Natural killer cell (primary cell): Measurements from ENCODE around the gene BARHL1. TPM values are rescaled to one million over a fixed set of nuclear protein-coding genes. Genes with fewer than 3 reads are reported as not detected.

Source experiments
- ATAC-seq, 3 donors: fragments of 150-1000 bp in 2 of 3; fragments of 200-7000 bp in 1 of 3; cut with Tn5 transposase; 1 replicate in 1 of 3; 2 replicates in 2 of 3; pipeline ENCODE4 v1.10.0; 2021; ENCODE audit warnings: mild to moderate bottlenecking in 2 of 3, moderate library complexity in 2 of 3
- DNase-seq, 2 donors: peaks; one replicate each; pipeline versions ENCODE4 v3.0.0 to v3.0.0-alpha.2; 2013 to 2021; ENCODE audit warnings: mixed read lengths in 1 of 2
- H3K27ac ChIP-seq: one replicate; pipeline ENCODE4 v1.5.1; 2013; ENCODE audit warnings: mild to moderate bottlenecking, low read length
- H3K27me3 ChIP-seq: one replicate; pipeline ENCODE4 v1.6.1; 2013; ENCODE audit warnings: low read length; ENCODE audit not compliant: control insufficient read depth, insufficient read depth
- H3K36me3 ChIP-seq: one replicate; pipeline ENCODE4 v1.6.1; 2013; ENCODE audit warnings: low read length; ENCODE audit not compliant: control insufficient read depth, insufficient read depth
- H3K4me1 ChIP-seq: one replicate; pipeline ENCODE4 v1.6.1; 2013; ENCODE audit warnings: low read length; ENCODE audit not compliant: control insufficient read depth, insufficient read depth
- H3K4me3 ChIP-seq: one replicate; pipeline ENCODE4 v1.5.1; 2013; ENCODE audit warnings: low read length
- H3K9me3 ChIP-seq: one replicate; pipeline ENCODE4 v1.6.1; 2013; ENCODE audit warnings: low read length; ENCODE audit not compliant: control insufficient read depth, insufficient read depth
- H3K27ac Mint-ChIP-seq, 2 donors: one replicate each; pipeline ENCODE4 v1.8.0; 2022; ENCODE audit warnings: mild to moderate bottlenecking in 2 of 2, mixed read lengths in 2 of 2, moderate library complexity in 1 of 2
- H3K27me3 Mint-ChIP-seq, 2 donors: one replicate each; pipeline ENCODE4 v1.8.0; 2022; ENCODE audit warnings: low read depth in 2 of 2, mixed read lengths in 2 of 2
- H3K36me3 Mint-ChIP-seq: one replicate; pipeline ENCODE4 v1.8.0; 2022; ENCODE audit warnings: mixed read lengths
- H3K4me1 Mint-ChIP-seq, 2 donors: one replicate each; pipeline ENCODE4 v1.8.0; 2022; ENCODE audit warnings: mixed read lengths in 2 of 2
- H3K4me3 Mint-ChIP-seq: one replicate; pipeline ENCODE4 v1.8.0; 2022; ENCODE audit warnings: mild to moderate bottlenecking, moderate library complexity, mixed read lengths
- H3K9me3 Mint-ChIP-seq, 2 donors: one replicate each; pipeline ENCODE4 v1.8.0; 2022; ENCODE audit warnings: mixed read lengths in 2 of 2
- CTCF ChIP-seq: fragments of 200-600 bp; IDR thresholded peaks from one replicate; pipeline ENCODE4 v1.8.0; 2022; ENCODE audit warnings: antibody characterized with exemption
- WGBS: methylation state at CpG from one replicate; pipeline ENCODE4 v1.1.7; 2013; ENCODE audit warnings: missing lambda C conversion rate; ENCODE audit not compliant: insufficient coverage; 5-methylcytosine and 5-hydroxymethylcytosine counted together
- intact Hi-C: fragments of 100-400 bp; cut with micrococcal nuclease; formaldehyde crosslinking; loops from one replicate; pipeline ENCODE4 v1.14.2; 2022
- total RNA-seq, 4 donors: library from RNA; stranded (reverse); fragments of 120-200 nt in 1 of 4; gene quantifications; one replicate each; pipeline versions ENCODE4 v1.2.3 to v1.2.4, GENCODE V29; 2013 to 2022

The BARHL1 gene
- total RNA-seq, 3 donors from 2014 or later (not counting 1 experiment from before 2014, with no cell fraction given), result not detected

- DNase-seq (no peak), ATAC-seq (no peak)
- no peak for TF ChIP-seq CTCF
- peaks cover 17 to 31% of the 10 kb centered on the region in 2 donors for H3K27me3 Mint-ChIP-seq
- H3K27ac Mint-ChIP-seq, result no peak overlapping the region
- Histone ChIP-seq H3K4me1 (peaks cover 7% of the 10 kb centered on the region), H3K27me3 (peaks cover 10% of the 10 kb centered on the region), H3K9me3 (no peaks in the 10 kb centered on the region), H3K27ac (no peak overlapping the region), H3K36me3 (no peaks in the 10 kb centered on the region), H3K4me3 (no peak overlapping the region)
- 68% methylated on average over 9 of the region's 9 CpGs for WGBS
- intact Hi-C loops, result no loop called here
- H3K36me3 Mint-ChIP-seq, result no peaks in the 10 kb centered on the region
- H3K4me3 Mint-ChIP-seq, result no peak overlapping the region
- H3K4me1 Mint-ChIP-seq, result peaks cover 0 to 4% of the 10 kb centered on the region in 2 donors
- H3K9me3 Mint-ChIP-seq, result no peaks in the 10 kb centered on the region
Measured at GRCh38 chr9:132545578-132545977, 36.8 kb upstream of the BARHL1 start.

- Histone ChIP-seq H3K36me3 (no peaks in the 10 kb centered on the region), H3K4me1 (peaks cover 7% of the 10 kb centered on the region), H3K4me3 (no peak overlapping the region), H3K27ac (no peak overlapping the region), H3K9me3 (no peaks in the 10 kb centered on the region), H3K27me3 (peaks cover 10% of the 10 kb centered on the region)
- ATAC-seq (peak in 1 of 3 donors; percentile 45), DNase-seq (no peak)
- Mint-ChIP-seq H3K4me1 (peaks cover 0 to 4% of the 10 kb centered on the region in 2 donors), H3K27me3 (peaks cover 21 to 36% of the 10 kb centered on the region in 2 donors), H3K4me3 (no peak overlapping the region), H3K27ac (no peak overlapping the region), H3K9me3 (no peaks in the 10 kb centered on the region), H3K36me3 (no peaks in the 10 kb centered on the region)
- 5% methylated on average over 27 of the region's 27 CpGs for WGBS
- TF ChIP-seq CTCF, result no peak
- intact Hi-C loops, result no loop called here
Measured at GRCh38 chr9:132546148-132547051, 36.0 kb upstream of the BARHL1 start.

GRCh38 chr9:132547052-132547431 is 35.4 kb upstream of the BARHL1 start:
- 79% methylated on average over 7 of the region's 7 CpGs for WGBS
- H3K27me3 ChIP-seq, result peaks cover 10% of the 10 kb centered on the region
- no peaks in the 10 kb centered on the region for H3K36me3 ChIP-seq
- intact Hi-C loops, result no loop called here
- Mint-ChIP-seq H3K4me1 (peaks cover 0 to 4% of the 10 kb centered on the region in 2 donors), H3K4me3 (no peak overlapping the region), H3K27me3 (peaks cover 21 to 36% of the 10 kb centered on the region in 2 donors), H3K27ac (no peak overlapping the region), H3K36me3 (no peaks in the 10 kb centered on the region), H3K9me3 (no peaks in the 10 kb centered on the region)
- H3K4me1 ChIP-seq, result peaks cover 7% of the 10 kb centered on the region
- no peaks in the 10 kb centered on the region for H3K9me3 ChIP-seq
- H3K27ac ChIP-seq, result no peak overlapping the region
- ATAC-seq (no peak), DNase-seq (no peak)
- no peak overlapping the region for H3K4me3 ChIP-seq
- no peak for TF ChIP-seq CTCF
